H1 (cell line): ENCODE data around the gene NPAT. TPM values are rescaled to one million over a fixed set of nuclear protein-coding genes. Genes with fewer than 3 reads are reported as not detected.

Experiments
- CTCF ChIA-PET: fragments of 300-600 bp; sonication (Branson Sonifier 250); formaldehyde crosslinking; loops from one replicate; lab custom pipeline; 2021; ENCODE audit not compliant: partially characterized antibody; lab: Charles Lee
- POLR2A ChIA-PET: fragments of 300-600 bp; sonication (Branson Sonifier 250); formaldehyde crosslinking; loops from one replicate; lab custom pipeline; 2021; ENCODE audit warnings: inconsistent platforms; ENCODE audit not compliant: partially characterized antibody; lab: Charles Lee
- DNase-seq, 2 experiments: peaks; one replicate each; pipeline versions ENCODE4 v3.0.0 to v3.0.0-alpha.2; 2010 to 2022; ENCODE audit warnings: low spot score in 2 of 2, low read depth in 1 of 2, mixed read lengths in 1 of 2
- FAIRE-seq: peaks from 2 replicates; lab custom pipeline; 2011; peaks lifted over from hg19 to GRCh38; lab: Jason Lieb, UNC
- H2AFZ ChIP-seq: 2 replicates; pipeline ENCODE4 v1.8.1; 2012; ENCODE audit warnings: low read length, inconsistent platforms
- H2AK5ac ChIP-seq: 2 replicates; pipeline ENCODE4 v1.6.1; 2013; ENCODE audit warnings: low read depth, low read length
- H2BK120ac ChIP-seq: replicated peaks from 2 replicates; pipeline ENCODE3; 2013; ENCODE audit warnings: low read depth, low read length, inconsistent platforms
- H2BK12ac ChIP-seq: 2 replicates; pipeline ENCODE4 v1.6.1; 2013; ENCODE audit warnings: low read depth, low read length
- H2BK15ac ChIP-seq: 2 replicates; pipeline ENCODE4 v1.6.1; 2013; ENCODE audit warnings: low read length
- H2BK20ac ChIP-seq: 2 replicates; pipeline ENCODE4 v1.6.1; 2013; ENCODE audit warnings: low read length
- H2BK5ac ChIP-seq: 2 replicates; pipeline ENCODE4 v1.6.1; 2013; ENCODE audit warnings: low read depth, low read length
- H3K14ac ChIP-seq: 2 replicates; pipeline ENCODE4 v1.6.1; 2013; ENCODE audit warnings: inconsistent platforms; ENCODE audit not compliant: insufficient read length
- H3K18ac ChIP-seq: 2 replicates; pipeline ENCODE4 v1.6.1; 2013; ENCODE audit warnings: low read length; ENCODE audit errors: extremely low read depth
- H3K23ac ChIP-seq: 2 replicates; pipeline ENCODE4 v1.6.1; 2013; ENCODE audit warnings: inconsistent platforms; ENCODE audit not compliant: insufficient read length
- H3K23me2 ChIP-seq: 2 replicates; pipeline ENCODE4 v1.6.1; 2013; ENCODE audit warnings: low read depth, low read length
- H3K27ac ChIP-seq: 2 replicates; pipeline ENCODE4 v1.6.1; 2011; ENCODE audit warnings: low read depth, low read length, inconsistent platforms
- H3K27me3 ChIP-seq, 4 experiments: replicated peaks in 1 of 4; 1 replicate in 1 of 4; 2 replicates in 3 of 4; pipeline versions ENCODE4 v1.6.1 to v1.8.1; 2011 to 2013; ENCODE audit warnings: low read length in 3 of 4, mild to moderate bottlenecking in 3 of 4, inconsistent platforms in 2 of 4, mixed read lengths in 2 of 4, moderate library complexity in 1 of 4; ENCODE audit not compliant: control insufficient read depth in 3 of 4, insufficient read depth in 3 of 4; ENCODE audit errors: extremely low read depth in 1 of 4
- H3K36me3 ChIP-seq, 4 experiments: 2 replicates each; pipeline versions ENCODE4 v1.6.1 to v1.8.1; 2011 to 2013; ENCODE audit warnings: mild to moderate bottlenecking in 4 of 4, low read length in 3 of 4, moderate library complexity in 2 of 4, control low read depth in 1 of 4, inconsistent platforms in 1 of 4; ENCODE audit not compliant: insufficient read depth in 4 of 4, control insufficient read depth in 2 of 4
- H3K4ac ChIP-seq: replicated peaks from 2 replicates; pipeline ENCODE3; 2013; ENCODE audit warnings: low read length, low read depth, mixed read lengths, inconsistent platforms; ENCODE audit not compliant: insufficient read length
- H3K4me1 ChIP-seq, 4 experiments: replicated peaks in 1 of 4; 1 replicate in 1 of 4; 2 replicates in 3 of 4; pipeline versions ENCODE4 v1.6.1 to v1.8.1; 2011 to 2013; ENCODE audit warnings: low read length in 3 of 4, inconsistent platforms in 2 of 4, mixed read lengths in 1 of 4; ENCODE audit not compliant: insufficient read depth in 4 of 4, control insufficient read depth in 3 of 4
- H3K4me2 ChIP-seq, 2 experiments: 2 replicates each; pipeline versions ENCODE4 v1.6.1 to v1.8.1; 2011 to 2013; ENCODE audit warnings: low read depth in 2 of 2, low read length in 2 of 2, control low read depth in 1 of 2, inconsistent platforms in 1 of 2, mild to moderate bottlenecking in 1 of 2; ENCODE audit not compliant: insufficient read depth in 1 of 2
- H3K4me3 ChIP-seq, 4 experiments: fragments of 200-600, 300-600 bp in 1 of 4; sonication (generic), shearing (Covaris generic), sonication (Bioruptor Twin) in 1 of 4; 2 replicates each; pipeline versions ENCODE4 v1.5.1 to v1.8.1; 2011 to 2016; ENCODE audit warnings: low read length in 4 of 4, low read depth in 3 of 4, control low read depth in 2 of 4, inconsistent platforms in 2 of 4, mild to moderate bottlenecking in 2 of 4, mixed read lengths in 1 of 4, moderate library complexity in 1 of 4; ENCODE audit not compliant: insufficient read depth in 2 of 4; ENCODE audit errors: extremely low read depth in 1 of 4
- H3K56ac ChIP-seq: replicated peaks from 2 replicates; pipeline ENCODE3; 2013; ENCODE audit warnings: low read depth, mild to moderate bottlenecking, mixed read lengths, low read length, inconsistent platforms; ENCODE audit not compliant: insufficient read length
- H3K79me1 ChIP-seq: 2 replicates; pipeline ENCODE4 v1.6.1; 2013; ENCODE audit warnings: low read depth, low read length, control low read depth
- H3K79me2 ChIP-seq, 2 experiments: 2 replicates each; pipeline versions ENCODE4 v1.6.1 to v1.8.1; 2012 to 2013; ENCODE audit warnings: low read length in 2 of 2, mild to moderate bottlenecking in 2 of 2, inconsistent platforms in 1 of 2; ENCODE audit not compliant: insufficient read depth in 2 of 2, control insufficient read depth in 1 of 2
- H3K9ac ChIP-seq, 4 experiments: replicated peaks in 1 of 4; 1 replicate in 1 of 4; 2 replicates in 3 of 4; pipeline versions ENCODE4 v1.6.1 to v1.8.1; 2011 to 2013; ENCODE audit warnings: low read depth in 3 of 4, low read length in 3 of 4, control low read depth in 2 of 4, mild to moderate bottlenecking in 2 of 4, moderate library complexity in 2 of 4, inconsistent platforms in 1 of 4; ENCODE audit errors: extremely low read depth in 1 of 4
- H3K9me3 ChIP-seq, 2 experiments: 2 replicates each; pipeline versions ENCODE4 v1.6.1 to v1.8.1; 2012 to 2013; ENCODE audit warnings: mild to moderate bottlenecking in 2 of 2, moderate library complexity in 2 of 2, control low read depth in 1 of 2, inconsistent platforms in 1 of 2, low read depth in 1 of 2, low read length in 1 of 2, mixed read lengths in 1 of 2; ENCODE audit not compliant: insufficient read depth in 2 of 2
- H4K20me1 ChIP-seq, 2 experiments: replicated peaks in 1 of 2; 2 replicates each; pipeline versions ENCODE3 to v1.8.1; 2011 to 2013; ENCODE audit warnings: inconsistent platforms in 2 of 2, low read length in 2 of 2, mild to moderate bottlenecking in 1 of 2; ENCODE audit not compliant: insufficient read depth in 2 of 2, control insufficient read depth in 1 of 2
- H4K5ac ChIP-seq: 2 replicates; pipeline ENCODE4 v1.6.1; 2013; ENCODE audit warnings: low read length, low read depth, mixed read lengths, inconsistent platforms; ENCODE audit not compliant: insufficient read length
- H4K8ac ChIP-seq: 2 replicates; pipeline ENCODE4 v1.8.0; 2013; ENCODE audit warnings: mild to moderate bottlenecking, moderate library complexity, low read length, inconsistent platforms; ENCODE audit not compliant: insufficient read depth; ENCODE audit errors: extremely low read depth
- H4K91ac ChIP-seq: replicated peaks from 2 replicates; pipeline ENCODE3; 2013; ENCODE audit warnings: low read length, mixed read lengths, inconsistent platforms; ENCODE audit not compliant: insufficient read length
- POLR2AphosphoS5 ChIP-seq: IDR thresholded peaks from 2 replicates; pipeline ENCODE4 v1.6.1; 2011; ENCODE audit warnings: low read depth, low read length
- RBBP5 ChIP-seq: IDR thresholded peaks from 2 replicates; pipeline ENCODE4 v1.7.1; 2012; ENCODE audit warnings: low read depth, mild to moderate bottlenecking, inconsistent platforms, low read length, moderate library complexity, borderline replicate concordance
- TEAD4 ChIP-seq: IDR thresholded peaks from 2 replicates; pipeline ENCODE4 v1.6.1; 2012; ENCODE audit warnings: low read depth, low read length, inconsistent platforms, mixed read lengths
- WGBS, 2 experiments: shearing (Covaris generic) in 1 of 2; methylation state at CpG; one replicate each; pipeline versions ENCODE4 v1.1.6 to v1.1.7; 2013 to 2015; ENCODE audit warnings: low lambda C conversion rate in 2 of 2, mixed read lengths in 2 of 2, inconsistent platforms in 1 of 2, low coverage in 1 of 2, missing lambda C conversion rate in 1 of 2; ENCODE audit not compliant: insufficient replicate concordance in 2 of 2, insufficient coverage in 1 of 2, insufficient read length in 1 of 2; ENCODE audit errors: extremely low coverage in 1 of 2, missing lambda C conversion rate in 1 of 2; 5-methylcytosine and 5-hydroxymethylcytosine counted together
- polyA plus RNA-seq, 7 experiments: library from polyadenylated mRNA; depleted of rRNA in 3 of 7; stranded (reverse) in 5 of 7; unstranded in 2 of 7; fragments of >200 nt in 5 of 7; fragments of 200-250 nt in 2 of 7; gene quantifications; 1 replicate in 5 of 7; 2 replicates in 1 of 7; 4 replicates in 1 of 7; pipeline versions ENCODE4 v1.2.1 to v1.2.3, GENCODE V29; 2011 to 2013; ENCODE audit warnings: missing spikeins in 2 of 7, mixed read lengths in 2 of 7
- total RNA-seq: library from RNA; stranded (reverse); fragmentation: NEBNext Ultra II Directional; extraction: Animal tissue kit (Norgen Biotek cat#: 25700); gene quantifications from 2 replicates; pipeline ENCODE4 v1.2.1, GENCODE V29; 2021

The NPAT gene
- total and polyA plus RNA-seq, 2 of the 8 experiments (the other 6 are each of a cell fraction or from before 2014, with no cell fraction given) = 4.6 to 23.4 TPM

GRCh38 chr11:108242422-108242821, 20.0 kb upstream of the NPAT start:
- H3K4me3 ChIP-seq = no peak overlapping the region
- no peak overlapping the region for H4K91ac ChIP-seq
- no peak for FAIRE-seq
- no peak overlapping the region for H2BK20ac ChIP-seq
- no peak overlapping the region for H2BK5ac ChIP-seq
- no peak overlapping the region for H3K18ac ChIP-seq
- no peak overlapping the region for H2BK15ac ChIP-seq
- H3K14ac ChIP-seq = no peak overlapping the region
- WGBS, 2 experiments = 92% methylated on average over 2 of the region's 2 CpGs; no CpG with 5 or more reads in 1 of the 2 experiments
- no peaks in the 10 kb centered on the region for H3K23me2 ChIP-seq
- no peak overlapping the region for H3K56ac ChIP-seq
- no peak overlapping the region for H2AFZ ChIP-seq
- DNase-seq = no peak
- H3K4me1 ChIP-seq = no peaks in the 10 kb centered on the region
- no peak overlapping the region for H4K5ac ChIP-seq
- no peak overlapping the region for H2BK12ac ChIP-seq
- no peak overlapping the region for H3K4ac ChIP-seq
- H3K79me1 ChIP-seq = no peaks in the 10 kb centered on the region
- H4K20me1 ChIP-seq = no peaks in the 10 kb centered on the region
- H3K23ac ChIP-seq = no peak overlapping the region
- peaks cover 0 to 26% (median 8%) of the 10 kb centered on the region in 4 experiments; a peak in 6 of 8 replicates for H3K36me3 ChIP-seq
- H4K8ac ChIP-seq = no peak overlapping the region
- H3K9ac ChIP-seq = no peak overlapping the region
- H2AK5ac ChIP-seq = no peak overlapping the region
- H3K79me2 ChIP-seq = no peaks in the 10 kb centered on the region
- no peak overlapping the region for H3K27ac ChIP-seq
- no peaks in the 10 kb centered on the region for H3K27me3 ChIP-seq
- no peaks in the 10 kb centered on the region for H3K9me3 ChIP-seq
- ChIA-PET CTCF (no interaction called here), POLR2A (interaction anchor here (0.6 kb wide), 1 partner anchor 130 kb away, joined by 4 read pairs; no protein-coding TSS in a partner anchor)
- TF ChIP-seq RBBP5 (no peak), POLR2AphosphoS5 (no peak), TEAD4 (no peak)
- no peak overlapping the region for H3K4me2 ChIP-seq
- no peak overlapping the region for H2BK120ac ChIP-seq
